ENCODE results near the gene UBR2. TPM values are rescaled to one million over a fixed set of nuclear protein-coding genes. Genes with fewer than 3 reads are reported as not detected.
A peak's percentile ranks its signal among the peaks of the same experiment; 100 is the strongest.

The UBR2 gene
- total and polyA plus RNA-seq, 9 of the 15 experiments (the other 6 are each of a cell fraction or from before 2014, with no cell fraction given): 9.1 to 38.9 (median 23.4) TPM

GRCh38 chr6:42547407-42548329 lies 16.2 kb upstream of the UBR2 start (continued):
- TF ChIP-seq, protein P1, sequence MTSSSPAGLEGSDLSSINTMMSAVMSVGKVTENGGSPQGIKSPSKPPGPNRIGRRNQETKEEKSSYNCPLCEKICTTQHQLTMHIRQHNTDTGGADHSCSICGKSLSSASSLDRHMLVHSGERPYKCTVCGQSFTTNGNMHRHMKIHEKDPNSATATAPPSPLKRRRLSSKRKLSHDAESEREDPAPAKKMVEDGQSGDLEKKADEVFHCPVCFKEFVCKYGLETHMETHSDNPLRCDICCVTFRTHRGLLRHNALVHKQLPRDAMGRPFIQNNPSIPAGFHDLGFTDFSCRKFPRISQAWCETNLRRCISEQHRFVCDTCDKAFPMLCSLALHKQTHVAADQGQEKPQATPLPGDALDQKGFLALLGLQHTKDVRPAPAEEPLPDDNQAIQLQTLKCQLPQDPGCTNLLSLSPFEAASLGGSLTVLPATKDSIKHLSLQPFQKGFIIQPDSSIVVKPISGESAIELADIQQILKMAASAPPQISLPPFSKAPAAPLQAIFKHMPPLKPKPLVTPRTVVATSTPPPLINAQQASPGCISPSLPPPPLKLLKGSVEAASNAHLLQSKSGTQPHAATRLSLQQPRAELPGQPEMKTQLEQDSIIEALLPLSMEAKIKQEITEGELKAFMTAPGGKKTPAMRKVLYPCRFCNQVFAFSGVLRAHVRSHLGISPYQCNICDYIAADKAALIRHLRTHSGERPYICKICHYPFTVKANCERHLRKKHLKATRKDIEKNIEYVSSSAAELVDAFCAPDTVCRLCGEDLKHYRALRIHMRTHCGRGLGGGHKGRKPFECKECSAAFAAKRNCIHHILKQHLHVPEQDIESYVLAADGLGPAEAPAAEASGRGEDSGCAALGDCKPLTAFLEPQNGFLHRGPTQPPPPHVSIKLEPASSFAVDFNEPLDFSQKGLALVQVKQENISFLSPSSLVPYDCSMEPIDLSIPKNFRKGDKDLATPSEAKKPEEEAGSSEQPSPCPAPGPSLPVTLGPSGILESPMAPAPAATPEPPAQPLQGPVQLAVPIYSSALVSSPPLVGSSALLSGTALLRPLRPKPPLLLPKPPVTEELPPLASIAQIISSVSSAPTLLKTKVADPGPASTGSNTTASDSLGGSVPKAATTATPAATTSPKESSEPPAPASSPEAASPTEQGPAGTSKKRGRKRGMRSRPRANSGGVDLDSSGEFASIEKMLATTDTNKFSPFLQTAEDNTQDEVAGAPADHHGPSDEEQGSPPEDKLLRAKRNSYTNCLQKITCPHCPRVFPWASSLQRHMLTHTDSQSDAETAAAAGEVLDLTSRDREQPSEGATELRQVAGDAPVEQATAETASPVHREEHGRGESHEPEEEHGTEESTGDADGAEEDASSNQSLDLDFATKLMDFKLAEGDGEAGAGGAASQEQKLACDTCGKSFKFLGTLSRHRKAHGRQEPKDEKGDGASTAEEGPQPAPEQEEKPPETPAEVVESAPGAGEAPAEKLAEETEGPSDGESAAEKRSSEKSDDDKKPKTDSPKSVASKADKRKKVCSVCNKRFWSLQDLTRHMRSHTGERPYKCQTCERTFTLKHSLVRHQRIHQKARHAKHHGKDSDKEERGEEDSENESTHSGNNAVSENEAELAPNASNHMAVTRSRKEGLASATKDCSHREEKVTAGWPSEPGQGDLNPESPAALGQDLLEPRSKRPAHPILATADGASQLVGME (CRISPR knock-in tag; IDR thresholded peaks at IDR 0.05): peak; percentile 41; the same call in 1 of the 2 replicates
- TF ChIP-seq CTCF (IDR thresholded peaks at IDR 0.05 in 2 of 3, conservative IDR thresholded peaks at IDR 0.05 in 1 of 3; ENCODE audit: insufficient read depth in 2 of 3, low read depth in 1 of 3, low read length in 3 of 3): peak; percentile 95 to 99 (median 99)
- TF ChIP-seq MED1 (CRISPR knock-in tag; IDR thresholded peaks at IDR 0.05; ENCODE audit: borderline replicate concordance): no peak
- TF ChIP-seq, protein P2, sequence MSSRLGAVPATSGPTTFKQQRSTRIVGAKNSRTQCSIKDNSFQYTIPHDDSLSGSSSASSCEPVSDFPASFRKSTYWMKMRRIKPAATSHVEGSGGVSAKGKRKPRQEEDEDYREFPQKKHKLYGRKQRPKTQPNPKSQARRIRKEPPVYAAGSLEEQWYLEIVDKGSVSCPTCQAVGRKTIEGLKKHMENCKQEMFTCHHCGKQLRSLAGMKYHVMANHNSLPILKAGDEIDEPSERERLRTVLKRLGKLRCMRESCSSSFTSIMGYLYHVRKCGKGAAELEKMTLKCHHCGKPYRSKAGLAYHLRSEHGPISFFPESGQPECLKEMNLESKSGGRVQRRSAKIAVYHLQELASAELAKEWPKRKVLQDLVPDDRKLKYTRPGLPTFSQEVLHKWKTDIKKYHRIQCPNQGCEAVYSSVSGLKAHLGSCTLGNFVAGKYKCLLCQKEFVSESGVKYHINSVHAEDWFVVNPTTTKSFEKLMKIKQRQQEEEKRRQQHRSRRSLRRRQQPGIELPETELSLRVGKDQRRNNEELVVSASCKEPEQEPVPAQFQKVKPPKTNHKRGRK (tag; IDR thresholded peaks at IDR 0.05): no peak
- TF ChIP-seq ZNF253 (CRISPR knock-in tag; conservative IDR thresholded peaks at IDR 0.05): no peak
- no peak for TF ChIP-seq KHSRP (IDR thresholded peaks at IDR 0.05)
- TF ChIP-seq ZNF133 (CRISPR knock-in tag; IDR thresholded peaks at IDR 0.05): no peak
- TF ChIP-seq ZNF778 (CRISPR knock-in tag; IDR thresholded peaks at IDR 0.05): no peak
- no peak for TF ChIP-seq LCOR (CRISPR knock-in tag; IDR thresholded peaks at IDR 0.05)
- TF ChIP-seq SREBF2 (CRISPR knock-in tag; IDR thresholded peaks at IDR 0.05): no peak
- TF ChIP-seq FOXJ2 (tag; IDR thresholded peaks at IDR 0.05): peak; percentile 57
- no peak for TF ChIP-seq SRSF1 (IDR thresholded peaks at IDR 0.05; ENCODE audit: low read depth, low read length)
- TF ChIP-seq NBN (IDR thresholded peaks at IDR 0.05; ENCODE audit: low read depth): peak; percentile 46; the same call in 1 of the 2 replicates
- TF ChIP-seq, protein P3, sequence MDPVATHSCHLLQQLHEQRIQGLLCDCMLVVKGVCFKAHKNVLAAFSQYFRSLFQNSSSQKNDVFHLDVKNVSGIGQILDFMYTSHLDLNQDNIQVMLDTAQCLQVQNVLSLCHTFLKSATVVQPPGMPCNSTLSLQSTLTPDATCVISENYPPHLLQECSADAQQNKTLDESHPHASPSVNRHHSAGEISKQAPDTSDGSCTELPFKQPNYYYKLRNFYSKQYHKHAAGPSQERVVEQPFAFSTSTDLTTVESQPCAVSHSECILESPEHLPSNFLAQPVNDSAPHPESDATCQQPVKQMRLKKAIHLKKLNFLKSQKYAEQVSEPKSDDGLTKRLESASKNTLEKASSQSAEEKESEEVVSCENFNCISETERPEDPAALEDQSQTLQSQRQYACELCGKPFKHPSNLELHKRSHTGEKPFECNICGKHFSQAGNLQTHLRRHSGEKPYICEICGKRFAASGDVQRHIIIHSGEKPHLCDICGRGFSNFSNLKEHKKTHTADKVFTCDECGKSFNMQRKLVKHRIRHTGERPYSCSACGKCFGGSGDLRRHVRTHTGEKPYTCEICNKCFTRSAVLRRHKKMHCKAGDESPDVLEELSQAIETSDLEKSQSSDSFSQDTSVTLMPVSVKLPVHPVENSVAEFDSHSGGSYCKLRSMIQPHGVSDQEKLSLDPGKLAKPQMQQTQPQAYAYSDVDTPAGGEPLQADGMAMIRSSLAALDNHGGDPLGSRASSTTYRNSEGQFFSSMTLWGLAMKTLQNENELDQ (CRISPR knock-in tag; IDR thresholded peaks at IDR 0.05; ENCODE audit: borderline replicate concordance): no peak
- TF ChIP-seq ZBTB8A (IDR thresholded peaks at IDR 0.05; ENCODE audit: partially characterized antibody): no peak
